Mesothelial cell of epicardium (in vitro differentiated cells): ENCODE data around the gene USP3. TPM values are rescaled to one million over a fixed set of nuclear protein-coding genes. Genes with fewer than 3 reads are reported as not detected.
"Not testable (repeated sequence)": the region's sequence is repeated elsewhere in the genome, so short reads cannot be mapped to it uniquely, and the experiment has no call there.

Experiments used
- DNase-seq, 2 experiments: peaks; one replicate each; pipeline ENCODE4 v3.0.0; 2021; ENCODE audit warnings: low spot score in 2 of 2; ENCODE audit not compliant: unreplicated experiment in 2 of 2
- H3K27ac Mint-ChIP-seq: 2 replicates; pipeline ENCODE4 v1.8.0; 2021; ENCODE audit warnings: mixed read lengths
- H3K27me3 Mint-ChIP-seq: 2 replicates; pipeline ENCODE4 v1.8.0; 2021; ENCODE audit warnings: low read depth, mixed read lengths
- H3K36me3 Mint-ChIP-seq: 2 replicates; pipeline ENCODE4 v1.8.0; 2021; ENCODE audit warnings: mixed read lengths
- H3K4me1 Mint-ChIP-seq: 2 replicates; pipeline ENCODE4 v1.8.0; 2021; ENCODE audit warnings: mixed read lengths
- H3K4me3 Mint-ChIP-seq: 2 replicates; pipeline ENCODE4 v1.8.0; 2021; ENCODE audit warnings: mild to moderate bottlenecking, moderate library complexity, mixed read lengths
- H3K9me3 Mint-ChIP-seq: 2 replicates; pipeline ENCODE4 v1.8.0; 2021; ENCODE audit warnings: mixed read lengths
- total RNA-seq: library from RNA; stranded (reverse); gene quantifications from 3 replicates; pipeline ENCODE4 v1.2.1, GENCODE V29; 2021
- TF ChIP-seq, protein P1 (sequence below): fragments of 200-600 bp; sonication (generic); IDR thresholded peaks from one replicate; pipeline ENCODE4 v1.5.0; 2021; ENCODE audit warnings: antibody characterized with exemption; ENCODE audit not compliant: unreplicated experiment

USP3 gene
- total RNA-seq, 1 donor from 2014 or later = 72.7 TPM

DNA sequence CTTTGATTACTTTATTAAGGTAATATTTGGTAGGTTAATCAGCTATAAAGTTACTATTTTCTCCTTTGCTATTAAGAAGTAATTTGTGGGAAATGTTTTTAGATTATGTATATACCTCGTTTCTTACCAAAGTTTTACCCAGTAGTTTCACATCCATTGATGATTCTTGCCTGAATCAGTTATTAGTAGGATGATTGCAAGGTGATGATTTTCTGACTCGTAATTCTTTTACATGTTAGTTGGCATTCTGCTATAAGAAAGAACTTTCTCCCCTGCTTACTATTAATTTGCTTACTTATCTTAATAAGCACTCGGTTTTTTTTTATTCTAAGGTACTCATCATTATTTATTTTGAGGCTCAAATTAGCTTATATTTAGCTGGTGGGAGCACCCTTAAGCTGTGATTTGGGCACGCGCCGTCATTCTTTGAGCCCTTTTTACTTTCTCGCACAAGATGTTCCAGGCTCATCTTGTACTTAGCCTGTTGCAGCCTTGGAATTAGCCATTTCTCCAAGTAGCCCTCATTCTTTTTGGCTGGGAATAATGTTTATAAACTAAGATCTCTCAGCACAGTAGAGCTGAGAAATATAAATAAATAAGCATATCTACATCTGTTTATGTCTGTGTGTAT, 15.3 kb downstream of the USP3 start:
- Mint-ChIP-seq H3K27me3 (no peaks in the 10 kb centered on the region), H3K4me1 (peaks cover 55% of the 10 kb centered on the region), H3K36me3 (no peaks in the 10 kb centered on the region), H3K4me3 (no peak overlapping the region), H3K9me3 (no peaks in the 10 kb centered on the region), H3K27ac (no peak overlapping the region)
- TF ChIP-seq, protein P1, sequence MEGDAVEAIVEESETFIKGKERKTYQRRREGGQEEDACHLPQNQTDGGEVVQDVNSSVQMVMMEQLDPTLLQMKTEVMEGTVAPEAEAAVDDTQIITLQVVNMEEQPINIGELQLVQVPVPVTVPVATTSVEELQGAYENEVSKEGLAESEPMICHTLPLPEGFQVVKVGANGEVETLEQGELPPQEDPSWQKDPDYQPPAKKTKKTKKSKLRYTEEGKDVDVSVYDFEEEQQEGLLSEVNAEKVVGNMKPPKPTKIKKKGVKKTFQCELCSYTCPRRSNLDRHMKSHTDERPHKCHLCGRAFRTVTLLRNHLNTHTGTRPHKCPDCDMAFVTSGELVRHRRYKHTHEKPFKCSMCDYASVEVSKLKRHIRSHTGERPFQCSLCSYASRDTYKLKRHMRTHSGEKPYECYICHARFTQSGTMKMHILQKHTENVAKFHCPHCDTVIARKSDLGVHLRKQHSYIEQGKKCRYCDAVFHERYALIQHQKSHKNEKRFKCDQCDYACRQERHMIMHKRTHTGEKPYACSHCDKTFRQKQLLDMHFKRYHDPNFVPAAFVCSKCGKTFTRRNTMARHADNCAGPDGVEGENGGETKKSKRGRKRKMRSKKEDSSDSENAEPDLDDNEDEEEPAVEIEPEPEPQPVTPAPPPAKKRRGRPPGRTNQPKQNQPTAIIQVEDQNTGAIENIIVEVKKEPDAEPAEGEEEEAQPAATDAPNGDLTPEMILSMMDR = no peak
- DNase-seq = no peak

DNA sequence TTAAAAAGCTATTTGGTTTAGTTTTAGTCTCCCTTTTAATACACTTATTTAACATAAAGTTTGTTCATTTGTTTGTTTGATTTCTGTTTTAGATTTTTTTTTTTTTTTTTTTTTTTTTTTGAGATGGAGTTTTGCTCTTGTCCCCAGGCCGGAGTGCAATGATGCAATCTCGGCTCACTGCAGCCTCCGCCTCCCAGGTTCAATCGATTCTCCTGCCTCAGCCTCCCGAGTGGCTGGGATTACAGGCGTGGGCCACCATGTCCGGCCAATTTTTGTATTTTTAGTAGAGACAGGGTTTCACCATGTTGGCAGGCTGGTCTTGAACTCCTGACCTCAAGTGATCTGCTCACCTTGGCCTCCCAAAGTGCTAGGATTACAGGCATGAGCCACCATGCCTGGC, 16.1 kb downstream of the USP3 start:
- not testable (repeated sequence) for DNase-seq, H3K27me3 Mint-ChIP-seq, H3K4me3 Mint-ChIP-seq, H3K27ac Mint-ChIP-seq, H3K9me3 Mint-ChIP-seq, H3K36me3 Mint-ChIP-seq
- H3K4me1 Mint-ChIP-seq = peaks cover 47% of the 10 kb centered on the region

DNA sequence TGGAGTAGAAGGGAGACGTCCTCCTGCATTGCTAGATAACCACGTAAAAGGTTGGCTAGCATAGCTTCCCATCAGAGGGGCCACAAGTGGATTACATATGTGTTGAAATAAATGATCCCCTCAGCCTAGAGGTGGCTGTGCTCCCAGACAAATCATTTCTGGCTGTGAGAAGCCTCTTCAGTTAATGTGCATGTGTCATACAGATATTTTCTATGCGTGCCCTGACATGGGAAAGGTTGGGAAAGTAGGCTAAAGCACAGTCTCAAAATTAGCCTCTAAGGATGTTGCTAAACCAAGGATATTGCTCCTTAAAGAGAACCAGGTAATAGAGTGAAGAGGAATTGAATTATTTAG, 17.8 kb downstream of the USP3 start:
- peaks cover 37% of the 10 kb centered on the region for H3K4me1 Mint-ChIP-seq

DNA sequence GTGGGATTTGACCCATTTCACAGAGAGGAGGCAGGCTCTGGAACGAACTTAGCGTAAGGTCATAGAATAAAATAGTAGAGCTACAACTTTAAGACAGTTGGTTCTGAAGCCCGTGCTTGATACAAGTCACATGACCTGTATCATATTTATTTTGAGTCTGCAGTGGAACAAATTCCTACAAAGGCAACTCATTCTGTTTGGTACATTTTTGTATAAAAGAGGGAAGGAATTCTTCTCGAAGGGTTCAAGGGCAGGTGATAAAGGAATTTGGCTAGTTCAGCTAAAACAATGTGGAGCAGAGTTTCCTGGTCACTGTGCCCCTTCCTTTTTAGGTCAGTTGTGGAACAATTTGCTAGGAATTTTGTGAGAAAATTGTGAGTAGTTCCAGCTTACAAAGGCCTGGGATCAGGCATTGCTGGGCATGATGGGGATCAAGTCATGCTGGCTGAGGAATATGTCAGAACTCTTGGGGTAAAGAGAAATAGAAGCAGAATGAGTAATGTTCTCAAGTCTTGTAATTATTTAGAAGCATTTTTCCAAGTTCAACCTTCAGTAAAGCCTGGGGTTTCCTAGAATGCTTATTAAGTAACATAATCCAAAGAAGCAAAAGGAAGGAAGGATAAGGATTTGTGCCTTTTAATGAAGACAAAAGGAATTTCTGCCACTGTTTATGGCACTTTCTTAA, 19.1 kb downstream of the USP3 start:
- DNase-seq = no peak
- Mint-ChIP-seq H3K4me1 (peaks cover 33% of the 10 kb centered on the region), H3K27me3 (no peaks in the 10 kb centered on the region), H3K9me3 (no peaks in the 10 kb centered on the region), H3K36me3 (no peaks in the 10 kb centered on the region), H3K27ac (no peak overlapping the region), H3K4me3 (no peak overlapping the region)
- TF ChIP-seq, protein P1 = no peak

More for the DNA sequence above, 17.8 kb downstream of the USP3 start:
- no peaks in the 10 kb centered on the region for H3K9me3 Mint-ChIP-seq
- no peak overlapping the region for H3K4me3 Mint-ChIP-seq
- H3K36me3 Mint-ChIP-seq = no peaks in the 10 kb centered on the region
- no peak overlapping the region for H3K27ac Mint-ChIP-seq
- H3K27me3 Mint-ChIP-seq = no peaks in the 10 kb centered on the region
- DNase-seq = no peak
- TF ChIP-seq, protein P1 = no peak

DNA sequence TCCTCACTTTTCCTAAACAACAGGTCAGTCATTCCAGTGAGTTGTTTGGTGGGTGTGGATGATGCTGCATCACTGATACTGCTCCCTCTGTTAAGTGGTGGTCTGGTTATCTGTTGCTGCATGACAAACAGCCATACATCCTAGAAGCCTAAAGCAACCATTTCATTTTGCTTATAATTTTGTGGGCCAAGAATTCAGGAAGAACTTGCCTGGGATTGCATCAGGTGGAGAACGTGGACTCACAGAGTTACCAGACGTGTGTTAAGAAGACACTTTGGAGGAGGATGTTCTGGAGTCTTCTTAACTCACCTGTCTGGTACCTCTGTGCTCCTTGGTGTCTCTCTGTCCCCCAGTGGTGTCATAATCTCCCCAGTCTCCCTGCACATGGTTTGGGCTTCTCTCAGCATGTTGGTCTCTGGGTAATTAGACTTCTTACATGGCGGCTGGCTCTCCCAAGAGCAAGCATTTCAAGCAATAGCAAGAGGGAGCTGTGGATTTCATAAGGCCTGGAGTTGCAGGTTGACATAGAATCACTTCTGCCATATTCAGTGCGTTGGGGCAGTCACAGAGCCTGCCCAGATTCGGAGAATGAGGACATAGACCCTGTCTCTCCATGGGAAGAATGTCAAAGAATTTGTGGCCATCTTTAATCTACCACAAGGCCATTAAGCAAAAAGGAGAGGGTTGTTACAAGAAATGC, 20.1 kb downstream of the USP3 start:
- TF ChIP-seq, protein P1 = no peak
- no peak overlapping the region for H3K27ac Mint-ChIP-seq
- no peaks in the 10 kb centered on the region for H3K9me3 Mint-ChIP-seq
- no peaks in the 10 kb centered on the region for H3K36me3 Mint-ChIP-seq
- H3K4me1 Mint-ChIP-seq = peaks cover 29% of the 10 kb centered on the region
- no peak overlapping the region for H3K4me3 Mint-ChIP-seq
- no peaks in the 10 kb centered on the region for H3K27me3 Mint-ChIP-seq
- no peak for DNase-seq

DNA sequence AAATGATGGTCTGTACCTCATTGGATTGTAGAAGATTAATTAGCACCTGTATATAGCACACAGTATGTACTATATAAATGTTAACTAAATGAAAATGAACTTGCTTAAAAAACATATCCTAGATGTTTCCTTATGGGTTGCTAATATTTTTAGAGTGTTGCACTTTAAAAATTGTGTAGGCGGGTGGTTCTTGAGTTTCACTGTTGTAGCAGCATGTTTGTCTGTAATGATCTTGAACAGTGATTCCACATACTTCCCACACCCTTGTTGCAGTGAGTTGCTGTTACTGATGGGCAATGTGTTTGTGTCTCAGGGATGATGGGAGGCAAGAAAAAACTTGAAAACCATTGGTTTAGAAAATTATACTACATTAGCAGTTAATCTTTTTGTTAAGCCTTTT, 22.0 kb downstream of the USP3 start:
- Mint-ChIP-seq H3K4me3 (no peak overlapping the region), H3K36me3 (no peaks in the 10 kb centered on the region), H3K27ac (no peak overlapping the region), H3K4me1 (peaks cover 23% of the 10 kb centered on the region), H3K27me3 (no peaks in the 10 kb centered on the region), H3K9me3 (no peaks in the 10 kb centered on the region)
- TF ChIP-seq, protein P1 = no peak
- no peak for DNase-seq
